IMR-90 (cell line): ENCODE results near the gene ITSN1. TPM values are rescaled to one million over a fixed set of nuclear protein-coding genes. Genes with fewer than 3 reads are reported as not detected.

Source experiments
- ATAC-seq: fragments of 200-7000 bp; cut with Tn5 transposase; 2 replicates; pipeline ENCODE4 v1.9.1; 2020; ENCODE audit warnings: low read depth, mild to moderate bottlenecking, moderate library complexity
- BruUV-seq: library from RNA; stranded (reverse); fragments of 400-500 nt; replicated peaks from 2 replicates; lab custom pipeline; 2021; lab: Mats Ljungman, UMichigan
- CTCF ChIA-PET: fragments of 300-600 bp; formaldehyde crosslinking; extraction: SDS; loops from one replicate; lab custom pipeline; 2021; ENCODE audit warnings: antibody characterized with exemption; lab: Yijun Ruan, JAX
- POLR2A ChIA-PET: fragments of 300-600 bp; sonication (Branson Sonifier 250); formaldehyde crosslinking; loops from one replicate; lab custom pipeline; 2022; ENCODE audit warnings: antibody characterized with exemption; ENCODE audit not compliant: unreplicated experiment; lab: Charles Lee
- DNase-seq: peaks from one replicate; pipeline ENCODE4 v3.0.0; 2013
- H2AFZ ChIP-seq: replicated peaks from 2 replicates; pipeline ENCODE3; 2013; ENCODE audit warnings: low read length, mild to moderate bottlenecking; ENCODE audit not compliant: poor library complexity
- H2AK5ac ChIP-seq: 2 replicates; pipeline ENCODE4 v1.6.1; 2013; ENCODE audit warnings: low read depth, low read length, inconsistent platforms
- H2AK9ac ChIP-seq: replicated peaks from 2 replicates; pipeline ENCODE3; 2013; ENCODE audit warnings: mild to moderate bottlenecking, low read depth, low read length, moderate library complexity; ENCODE audit not compliant: poor library complexity
- H2BK120ac ChIP-seq: 2 replicates; pipeline ENCODE4 v1.6.1; 2013; ENCODE audit warnings: low read depth, low read length, inconsistent platforms
- H2BK15ac ChIP-seq: 3 replicates; pipeline ENCODE4 v1.6.1; 2013; ENCODE audit warnings: low read depth, low read length, inconsistent platforms
- H2BK20ac ChIP-seq: 2 replicates; pipeline ENCODE4 v1.6.1; 2013; ENCODE audit warnings: low read depth, mild to moderate bottlenecking, inconsistent platforms, low read length, moderate library complexity
- H2BK5ac ChIP-seq: 2 replicates; pipeline ENCODE4 v1.6.1; 2013; ENCODE audit warnings: mild to moderate bottlenecking, low read depth, low read length, inconsistent platforms; ENCODE audit not compliant: poor library complexity, severe bottlenecking
- H3K14ac ChIP-seq: replicated peaks from 2 replicates; pipeline ENCODE4 v1.6.1; 2013; ENCODE audit warnings: low read depth, low read length, inconsistent platforms
- H3K18ac ChIP-seq: 2 replicates; pipeline ENCODE4 v1.6.1; 2013; ENCODE audit warnings: low read depth, low read length, control low read depth
- H3K23ac ChIP-seq: 2 replicates; pipeline ENCODE4 v1.6.1; 2013; ENCODE audit warnings: low read depth, low read length, inconsistent platforms
- H3K27ac ChIP-seq: 2 replicates; pipeline ENCODE4 v1.5.1; 2013; ENCODE audit warnings: mild to moderate bottlenecking, control low read depth, low read length; ENCODE audit not compliant: insufficient read depth
- H3K27me3 ChIP-seq: 2 replicates; pipeline ENCODE4 v1.6.1; 2013; ENCODE audit warnings: low read length; ENCODE audit not compliant: control insufficient read depth, insufficient read depth
- H3K36me3 ChIP-seq: 2 replicates; pipeline ENCODE4 v1.6.1; 2013; ENCODE audit warnings: low read length, mixed read lengths; ENCODE audit not compliant: control insufficient read depth, insufficient read depth
- H3K4ac ChIP-seq: 2 replicates; pipeline ENCODE4 v1.6.1; 2013; ENCODE audit warnings: low read depth, low read length, inconsistent platforms
- H3K4me1 ChIP-seq: 2 replicates; pipeline ENCODE4 v1.6.1; 2013; ENCODE audit warnings: low read length, mixed read lengths; ENCODE audit not compliant: control insufficient read depth, insufficient read depth
- H3K4me2 ChIP-seq: 2 replicates; pipeline ENCODE4 v1.6.1; 2013; ENCODE audit warnings: low read depth, mild to moderate bottlenecking, control low read depth, low read length, moderate library complexity
- H3K4me3 ChIP-seq: 2 replicates; pipeline ENCODE4 v1.5.1; 2013; ENCODE audit warnings: low read depth, mild to moderate bottlenecking, control low read depth, low read length, moderate library complexity; ENCODE audit not compliant: insufficient read depth
- H3K56ac ChIP-seq: 2 replicates; pipeline ENCODE4 v1.6.1; 2013; ENCODE audit warnings: low read length, inconsistent platforms; ENCODE audit not compliant: insufficient read depth; ENCODE audit errors: extremely low read depth
- H3K79me1 ChIP-seq, 2 experiments: 2 replicates each; pipeline ENCODE4 v1.6.1; 2013; ENCODE audit warnings: low read length in 2 of 2, inconsistent platforms in 1 of 2, low read depth in 1 of 2
- H3K9ac ChIP-seq: 2 replicates; pipeline ENCODE4 v1.6.1; 2013; ENCODE audit warnings: low read depth, low read length, control low read depth
- H3K9me1 ChIP-seq: 2 replicates; pipeline ENCODE4 v1.6.1; 2013; ENCODE audit warnings: low read length, inconsistent platforms; ENCODE audit not compliant: insufficient read depth
- H3K9me3 ChIP-seq: 2 replicates; pipeline ENCODE4 v1.6.1; 2013; ENCODE audit warnings: low read length; ENCODE audit not compliant: control insufficient read depth, insufficient read depth
- H4K20me1 ChIP-seq: 2 replicates; pipeline ENCODE4 v1.6.1; 2013; ENCODE audit warnings: low read length, inconsistent platforms; ENCODE audit not compliant: insufficient read depth
- H4K5ac ChIP-seq: 2 replicates; pipeline ENCODE4 v1.6.1; 2013; ENCODE audit warnings: mild to moderate bottlenecking, low read depth, low read length, control low read depth
- H4K8ac ChIP-seq, 2 experiments: 2 replicates each; pipeline ENCODE4 v1.6.1; 2013; ENCODE audit warnings: low read depth in 2 of 2, low read length in 2 of 2, control low read depth in 1 of 2, inconsistent platforms in 1 of 2
- H4K91ac ChIP-seq: 2 replicates; pipeline ENCODE4 v1.6.1; 2013; ENCODE audit warnings: low read depth, low read length, inconsistent platforms; ENCODE audit not compliant: insufficient read depth
- CEBPB ChIP-seq: IDR thresholded peaks from 2 replicates; pipeline ENCODE4 v1.6.1; 2012; ENCODE audit warnings: low read depth, low read length, improper control_type of control experiment
- FOS ChIP-seq: fragments of 150-350 bp; IDR thresholded peaks from 2 replicates; pipeline ENCODE4 v1.6.1; 2016; ENCODE audit warnings: low read depth, low read length
- WGBS, 2 experiments: methylation state at CpG; one replicate each; pipeline versions ENCODE4 v1.1.5 to v1.1.7; 2013; ENCODE audit warnings: missing lambda C conversion rate in 2 of 2; ENCODE audit not compliant: insufficient read length in 1 of 2; ENCODE audit errors: extremely low coverage in 2 of 2; 5-methylcytosine and 5-hydroxymethylcytosine counted together
- dilution Hi-C: fragments of 300-500 bp; cut with HindIII; formaldehyde crosslinking; loops from one replicate; pipeline ENCODE4 v1.14.3; 2018; ENCODE audit warnings: low sequenced_read_pairs; ENCODE audit not compliant: unreplicated experiment
- in situ Hi-C: fragments of 300-500 bp; cut with MboI; formaldehyde crosslinking; loops from 3 replicates; pipeline ENCODE4 v1.14.3; 2019; ENCODE audit warnings: low sequenced_read_pairs, inconsistent platforms, mixed read lengths
- intact Hi-C: fragments of 100-400 bp; cut with micrococcal nuclease; formaldehyde crosslinking; loops from 2 replicates; pipeline ENCODE4 v1.10.0; 2022
- polyA plus RNA-seq, 3 experiments: library from polyadenylated mRNA; depleted of rRNA; stranded (reverse); fragments of >200 nt; gene quantifications; 2 replicates each; pipeline ENCODE4 v1.2.3, GENCODE V29; 2012; ENCODE audit warnings: low replicate concordance in 1 of 3
- total RNA-seq: library from RNA; depleted of rRNA; stranded (reverse); fragments of >200 nt; gene quantifications from 2 replicates; pipeline ENCODE4 v1.2.3, GENCODE V29; 2012

The ITSN1 gene
- total and polyA plus RNA-seq, 2 of the 4 experiments (the other 2 are of a cell fraction): 45.4 to 62.0 TPM

GRCh38 chr21:33767960-33768359 lies 125.7 kb downstream of the ITSN1 start:
- in situ Hi-C loops: no loop called here
- Histone ChIP-seq H4K8ac (no peak overlapping the region), H3K79me1 (peaks cover 11 to 25% of the 10 kb centered on the region in 2 experiments), H2BK5ac (peak overlapping the region; percentile 48), H2BK20ac (no peak overlapping the region), H3K4me3 (no peak overlapping the region), H3K9me3 (no peaks in the 10 kb centered on the region), H3K18ac (no peak overlapping the region), H2AFZ (no peak overlapping the region), H3K9ac (no peak overlapping the region), H3K36me3 (peaks cover 17% of the 10 kb centered on the region), H3K27ac (no peak overlapping the region), H3K27me3 (no peaks in the 10 kb centered on the region), H4K5ac (no peak overlapping the region), H2AK5ac (no peak overlapping the region), H3K14ac (no peak overlapping the region), H3K4me1 (peaks cover 2% of the 10 kb centered on the region; the same call in 1 of the 2 replicates), H3K56ac (no peak overlapping the region), H3K4me2 (no peak overlapping the region), H4K20me1 (no peaks in the 10 kb centered on the region; the same call in 1 of the 2 replicates), H3K9me1 (peaks cover 8% of the 10 kb centered on the region; the same call in 1 of the 2 replicates), H4K91ac (no peak overlapping the region), H3K4ac (no peak overlapping the region), H2BK120ac (no peak overlapping the region), H2AK9ac (no peak overlapping the region), H2BK15ac (no peak overlapping the region), H3K23ac (no peak overlapping the region)
- no CpG with 5 or more reads among the region's 2 CpGs for WGBS, 2 experiments
- BruUV-seq: no TSS peak
- POLR2A ChIA-PET: no interaction called here
- dilution Hi-C loops: no loop called here
- CTCF ChIA-PET: no interaction called here
- intact Hi-C loops: no loop called here
- TF ChIP-seq FOS (no peak), CEBPB (peak; percentile 54; the same call in 1 of the 2 replicates)
- ATAC-seq (no peak), DNase-seq (no peak)
